Fibroblast of skin of scalp (primary cell): ENCODE data around the gene KCNAB1.
"Not testable (repeated sequence)": the region's sequence is repeated elsewhere in the genome, so short reads cannot be mapped to it uniquely, and the experiment has no call there.

Source experiments
- DNase-seq: peaks from one replicate; pipeline ENCODE4 v3.0.0-alpha.2; 2013

KCNAB1 gene

DNA sequence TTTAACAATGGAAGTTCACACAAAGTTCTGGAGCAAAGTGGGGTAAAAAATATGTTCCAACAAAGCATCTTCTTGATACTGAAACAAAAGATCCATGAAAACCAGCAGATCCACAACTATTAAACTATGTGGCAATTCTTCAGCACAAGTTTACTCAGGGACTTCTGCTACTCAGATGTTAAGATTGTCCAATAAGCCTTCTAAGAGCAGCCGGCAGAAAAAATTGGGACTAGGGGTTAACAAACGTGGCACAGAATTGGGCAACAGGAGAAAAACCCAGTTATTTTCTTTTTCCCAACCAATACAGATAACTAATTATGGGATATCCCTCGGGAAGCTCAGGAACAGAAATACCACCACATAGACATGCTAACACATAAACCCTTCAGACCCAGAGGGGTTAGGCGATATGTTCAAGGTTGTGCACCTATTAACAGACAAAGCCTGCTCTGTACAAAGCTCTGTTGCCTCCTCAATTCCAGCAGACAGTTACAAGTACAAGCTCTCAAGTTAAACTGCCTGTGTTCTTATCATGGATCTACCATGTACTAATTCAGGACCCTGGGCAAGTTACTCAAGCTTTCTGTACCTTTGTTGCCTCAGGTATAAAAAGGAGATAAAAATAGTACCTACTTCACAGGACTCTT lies 427.8 kb downstream of the KCNAB1 start:
- no peak for DNase-seq

DNA sequence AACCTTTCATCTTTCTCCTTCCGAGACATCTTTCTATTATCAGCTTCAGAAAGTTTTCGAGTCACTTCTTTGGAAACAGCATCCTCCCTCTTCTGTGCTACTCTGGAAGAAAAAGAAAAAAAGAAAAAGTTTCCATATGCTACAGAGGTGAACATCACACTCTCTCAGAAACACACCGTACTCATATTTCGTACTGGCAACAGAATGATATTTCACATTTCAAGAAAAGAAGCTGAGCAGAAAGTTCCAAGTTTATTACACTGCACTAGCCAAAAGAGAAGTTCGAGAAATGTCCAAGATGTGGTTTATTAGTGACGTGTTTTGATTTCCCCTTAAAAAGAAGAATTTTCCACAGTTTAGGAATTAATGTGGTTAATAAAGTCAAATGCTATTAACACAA lies 428.5 kb downstream of the KCNAB1 start:
- DNase-seq, result no peak

DNA sequence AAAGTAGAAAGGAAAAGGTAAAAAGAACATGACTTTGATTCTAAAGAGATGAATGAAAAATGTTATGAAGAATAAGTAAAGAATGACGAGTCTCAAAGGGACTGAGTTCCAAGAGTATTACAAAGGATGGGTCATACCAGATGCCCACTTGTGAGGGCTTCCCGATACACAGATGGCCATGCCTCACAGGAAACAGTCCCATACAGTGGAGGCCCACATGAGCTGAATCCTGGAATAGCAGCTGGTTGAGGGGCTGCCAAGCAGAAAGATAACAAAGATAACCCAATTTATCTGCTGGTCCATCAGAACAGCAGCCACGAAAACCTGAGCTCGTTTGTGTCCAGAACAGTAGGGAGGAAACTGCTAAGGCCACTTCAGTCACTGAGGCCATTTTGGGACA lies 430.9 kb downstream of the KCNAB1 start:
- DNase-seq, result peak; percentile 45

DNA sequence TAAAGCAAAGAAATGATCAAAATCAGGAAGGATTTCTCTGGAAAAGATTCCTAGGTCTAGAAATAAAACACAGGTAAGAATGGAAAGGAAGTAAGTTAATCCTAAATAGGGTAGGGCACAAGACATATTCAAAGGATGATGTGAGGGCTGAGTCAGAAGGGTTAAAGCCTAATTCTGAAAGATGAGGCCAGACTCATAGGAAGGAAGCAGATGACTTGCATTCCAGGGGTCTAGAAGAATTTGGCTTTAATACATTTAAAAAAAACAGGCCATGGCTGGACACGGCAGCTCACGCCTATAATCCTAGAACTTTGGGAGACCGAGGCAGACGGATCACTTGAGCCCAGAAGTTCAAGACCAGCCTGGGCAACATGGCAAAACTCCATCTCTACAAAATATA lies 431.4 kb downstream of the KCNAB1 start:
- DNase-seq, result peak; percentile 88

DNA sequence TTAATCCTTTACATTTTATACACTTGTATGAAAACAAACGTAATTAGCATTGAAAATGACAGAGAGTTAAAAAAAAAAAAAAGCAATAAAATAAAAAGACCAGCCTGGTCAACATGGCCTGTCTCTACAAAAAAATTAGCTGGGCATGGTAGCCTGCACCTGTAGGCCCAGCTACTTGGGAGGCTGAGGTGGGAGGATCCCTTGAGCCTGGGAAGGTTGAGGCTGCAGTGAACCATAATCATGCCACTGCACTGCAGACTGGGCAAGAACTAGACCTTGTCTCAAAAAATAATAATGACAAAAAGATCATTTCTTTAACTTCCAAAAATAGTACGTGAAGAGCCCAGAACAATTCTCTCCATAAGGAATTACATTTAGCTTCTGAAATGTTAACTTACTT lies 432.6 kb downstream of the KCNAB1 start:
- DNase-seq, result no peak

DNA sequence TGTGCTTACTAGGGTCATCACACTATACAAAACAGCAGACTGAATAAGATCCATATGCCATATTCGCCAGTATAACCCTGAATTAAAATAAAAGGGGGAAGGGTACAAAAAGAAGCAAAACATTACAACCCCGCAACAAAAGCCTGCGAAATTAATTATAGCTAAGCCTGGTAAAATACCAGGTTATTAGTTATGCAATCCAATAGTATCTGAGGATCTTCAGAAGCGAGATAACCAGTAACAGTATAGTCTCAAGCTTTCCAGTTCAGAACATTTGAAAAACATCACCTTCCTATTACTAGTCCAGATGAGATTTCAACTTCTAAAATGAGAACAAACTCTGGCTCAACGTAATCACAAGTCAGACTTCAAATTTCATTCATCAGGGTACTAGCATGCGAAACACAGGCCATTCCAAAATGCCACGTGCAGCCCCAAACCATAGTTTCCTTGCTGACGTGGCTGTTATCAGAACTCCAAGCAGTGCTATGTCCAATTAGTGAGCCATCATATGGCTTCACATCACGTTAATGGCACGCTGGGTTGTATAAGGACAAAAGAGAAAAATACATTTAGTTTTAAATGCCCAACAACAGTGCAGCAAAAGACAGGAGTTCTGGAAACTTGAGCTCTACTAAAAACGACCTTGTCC lies 433.5 kb downstream of the KCNAB1 start:
- peak; percentile 81 for DNase-seq

DNA sequence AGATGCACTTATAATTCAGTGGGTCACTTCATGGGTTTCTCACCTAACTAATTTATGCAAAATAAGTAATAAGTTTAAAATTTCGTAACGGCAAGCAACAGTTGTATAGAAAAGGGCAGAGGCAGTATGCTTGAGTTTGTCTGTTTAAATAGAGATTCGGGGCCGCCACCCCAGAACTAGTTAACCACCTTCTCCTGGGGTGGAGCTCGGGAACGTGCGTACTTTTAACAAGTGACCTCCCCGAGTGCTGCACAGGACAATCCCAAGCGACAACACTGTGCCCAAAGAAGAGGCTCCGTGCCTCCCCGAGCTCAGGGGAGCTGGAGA lies 434.1 kb downstream of the KCNAB1 start:
- no peak for DNase-seq

DNA sequence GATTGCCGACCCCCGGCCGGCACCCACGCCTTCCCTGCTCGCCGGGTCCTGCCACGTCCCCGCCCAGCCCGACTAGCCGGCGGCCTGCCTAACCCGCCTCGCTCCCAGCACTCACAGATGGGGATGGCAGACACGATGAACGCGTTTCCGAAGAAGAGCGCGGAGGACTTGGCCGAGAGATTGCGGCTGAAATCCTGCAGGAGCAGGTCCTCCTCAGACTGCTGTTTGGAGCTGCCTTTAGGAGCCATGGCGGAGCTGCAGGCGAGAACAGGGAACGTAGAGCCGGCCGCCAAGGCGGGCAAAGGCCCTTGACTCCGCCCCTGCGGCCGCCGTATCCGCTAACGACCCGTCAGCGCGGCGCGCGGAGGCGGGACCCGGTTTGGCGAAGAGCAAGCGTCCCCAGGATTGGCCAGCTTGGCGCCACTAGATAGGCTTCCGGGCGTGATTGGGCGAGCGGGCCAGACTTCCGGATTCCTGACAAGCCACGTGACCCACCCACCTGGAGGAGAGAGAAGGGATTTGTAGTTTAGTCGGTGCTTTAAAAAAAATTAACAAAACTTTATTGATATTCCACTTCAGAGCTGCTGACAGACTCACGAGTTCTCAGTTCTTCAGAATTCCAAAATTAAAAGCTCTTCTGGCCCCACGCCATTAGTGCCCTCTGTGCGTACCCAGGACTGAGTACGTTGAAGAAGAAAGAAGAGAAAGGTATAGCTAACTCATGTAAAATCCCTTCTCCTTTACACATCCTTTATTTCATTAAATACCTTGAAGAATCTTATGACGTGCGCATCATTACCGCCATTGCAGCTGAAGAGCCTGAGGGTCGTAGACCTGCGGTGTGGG lies 434.7 kb downstream of the KCNAB1 start, which contains the start of gene SSR3:
Gene SSR3 (minus strand): TSS at position 276 of the 846 bp plus-strand sequence. CDS start 28 bp downstream, at position 248.
- peak; percentile 100 for DNase-seq

DNA sequence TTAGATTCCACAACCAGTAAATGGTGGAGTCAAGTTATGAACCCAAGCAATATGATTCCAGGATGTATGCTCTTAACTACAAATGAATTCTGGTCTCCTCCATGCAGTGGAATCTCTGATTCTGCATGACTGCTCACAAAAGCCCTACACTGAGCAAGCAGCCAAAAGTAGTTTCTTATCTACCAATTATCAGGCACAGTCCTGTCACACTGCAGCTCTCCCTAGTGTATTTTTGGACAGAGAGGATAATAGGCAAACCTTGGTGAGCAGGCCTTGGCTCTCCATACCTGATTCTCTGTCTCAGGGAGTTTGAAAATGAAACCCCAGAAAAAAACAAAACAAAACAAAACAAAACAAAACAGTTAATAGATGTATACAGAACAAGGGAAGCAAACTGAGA lies 438.0 kb downstream of the KCNAB1 start:
- no peak for DNase-seq

DNA sequence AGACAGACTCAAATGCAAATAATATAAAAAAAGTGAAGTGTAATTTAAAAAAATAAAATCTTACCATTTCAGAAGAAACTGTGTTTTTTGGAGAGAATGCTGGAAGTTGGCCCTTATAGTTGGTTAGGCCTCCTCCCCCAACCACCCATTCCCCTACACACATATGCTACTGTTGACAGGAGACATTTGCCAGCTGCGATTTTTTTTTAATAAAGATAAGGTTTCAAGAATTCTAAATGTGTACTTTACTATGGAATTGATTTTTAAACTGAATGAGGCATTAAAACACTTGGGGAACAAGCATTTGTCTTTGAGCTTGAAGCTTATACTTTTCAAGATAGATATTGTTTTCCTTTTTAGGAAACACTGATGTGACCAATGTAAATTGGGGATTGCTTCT lies 438.9 kb downstream of the KCNAB1 start:
- DNase-seq, result no peak

DNA sequence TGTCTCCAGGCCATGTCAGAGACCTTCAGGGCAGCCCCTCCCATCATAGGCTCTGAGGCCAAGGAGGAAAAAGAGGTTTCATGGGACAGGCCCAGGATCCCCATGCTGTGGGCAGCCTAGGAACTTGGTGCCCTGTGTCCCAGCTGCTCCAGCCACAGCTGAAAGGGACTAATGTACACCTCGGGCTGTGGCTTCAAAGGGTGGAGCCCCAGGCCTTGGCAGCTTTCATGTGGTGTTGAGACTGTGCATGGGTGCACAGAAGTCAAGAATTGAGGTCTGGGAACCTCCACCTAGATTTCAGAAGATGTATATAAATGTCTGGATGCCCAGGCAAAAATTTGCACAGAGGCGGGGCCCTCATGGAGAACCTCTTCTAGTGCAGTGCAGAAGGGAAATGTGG lies 441.2 kb downstream of the KCNAB1 start:
- DNase-seq, result no peak

DNA sequence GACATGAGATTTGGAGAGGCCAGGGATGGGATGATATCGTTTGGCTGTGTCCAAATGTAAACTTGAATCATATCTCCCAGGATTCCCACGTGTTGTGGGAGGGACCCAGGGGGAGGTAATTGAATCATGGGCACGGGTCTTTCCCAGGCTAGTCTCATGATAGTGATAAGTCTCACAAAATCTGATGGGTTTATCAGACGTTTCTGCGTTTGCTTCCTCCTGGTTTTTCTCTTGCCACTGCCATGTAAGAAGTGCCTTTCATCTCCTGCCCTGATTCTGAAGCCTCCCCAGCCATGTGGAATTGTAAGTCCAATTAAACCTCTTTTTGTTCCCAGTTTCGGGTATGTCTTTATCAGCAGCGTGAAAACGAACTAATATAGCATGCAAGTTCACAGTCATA lies 442.1 kb downstream of the KCNAB1 start:
- not testable (repeated sequence) for DNase-seq

DNA sequence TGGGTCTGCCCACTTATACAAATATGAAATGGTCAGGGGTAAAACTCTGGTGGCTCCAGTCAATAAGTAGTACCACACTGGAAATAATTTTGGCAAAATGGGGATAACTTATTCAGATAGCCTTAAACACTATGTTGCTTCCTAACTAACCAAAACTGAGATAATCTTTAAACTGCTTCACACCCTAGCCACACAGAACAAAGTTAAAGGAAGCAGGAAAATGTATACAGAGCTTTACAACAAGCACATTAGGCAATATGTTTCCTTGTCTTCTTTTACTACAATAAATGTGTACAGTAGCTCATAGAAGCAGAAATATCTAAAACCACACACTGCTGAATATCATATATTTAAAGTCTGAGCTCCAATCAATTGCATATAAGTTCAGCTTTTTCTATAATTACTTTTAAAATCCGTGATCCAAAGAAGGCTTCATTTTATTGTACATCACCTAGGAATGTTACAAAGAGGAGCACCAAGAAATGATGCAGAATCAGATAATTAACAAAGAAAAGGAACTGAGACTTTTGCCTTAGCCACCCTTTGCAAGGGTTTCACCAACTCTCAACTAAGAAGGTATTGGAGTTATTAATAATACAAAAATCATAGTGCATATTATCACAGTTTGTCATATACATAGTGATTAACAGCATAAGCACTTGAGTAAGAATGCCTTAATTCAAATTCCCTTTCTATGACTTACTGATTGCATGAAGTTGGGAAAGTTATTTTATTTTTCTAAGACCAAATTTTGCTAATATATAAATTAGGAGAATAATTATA lies 443.7 kb downstream of the KCNAB1 start:
- peak; percentile 36 for DNase-seq

DNA sequence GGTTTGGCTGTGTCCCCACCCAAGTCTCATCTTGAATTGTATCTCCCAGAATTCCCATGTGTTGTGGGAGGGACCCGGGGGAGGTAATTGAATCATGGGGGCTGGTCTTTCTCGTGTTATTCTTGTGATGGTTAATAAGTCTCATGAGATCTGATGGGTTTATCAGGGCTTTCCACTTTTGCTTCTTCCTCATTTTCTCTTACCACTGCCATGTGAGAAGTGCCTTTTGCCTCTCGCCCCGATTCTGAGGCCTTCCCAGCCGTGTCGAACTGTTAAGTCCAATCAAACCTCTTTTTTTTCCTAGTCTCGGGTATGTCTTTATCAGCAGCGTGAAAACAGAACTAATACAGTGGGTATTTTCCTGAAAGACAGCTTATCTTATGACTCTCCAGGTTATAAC lies 448.6 kb downstream of the KCNAB1 start:
- not testable (repeated sequence) for DNase-seq

DNA sequence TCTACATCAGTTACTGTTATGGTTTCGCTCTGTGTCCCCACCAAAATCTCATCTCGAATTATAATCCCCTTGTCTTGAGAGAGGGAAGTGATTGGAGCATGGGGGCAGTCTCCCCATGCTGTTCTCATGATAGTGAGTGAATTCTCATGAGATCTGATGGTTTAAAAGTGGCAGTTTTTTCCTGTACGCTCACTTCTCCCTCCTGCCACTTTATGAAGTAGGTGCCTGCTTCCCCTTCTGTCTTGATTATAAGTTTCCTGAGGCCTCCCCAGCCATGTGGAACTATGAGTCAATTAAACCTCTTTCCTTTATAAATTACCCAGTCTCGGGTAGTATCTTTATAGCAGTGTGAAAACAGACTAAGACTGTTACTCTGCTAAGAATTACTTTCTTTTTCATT lies 449.5 kb downstream of the KCNAB1 start:
- not testable (repeated sequence) for DNase-seq

DNA sequence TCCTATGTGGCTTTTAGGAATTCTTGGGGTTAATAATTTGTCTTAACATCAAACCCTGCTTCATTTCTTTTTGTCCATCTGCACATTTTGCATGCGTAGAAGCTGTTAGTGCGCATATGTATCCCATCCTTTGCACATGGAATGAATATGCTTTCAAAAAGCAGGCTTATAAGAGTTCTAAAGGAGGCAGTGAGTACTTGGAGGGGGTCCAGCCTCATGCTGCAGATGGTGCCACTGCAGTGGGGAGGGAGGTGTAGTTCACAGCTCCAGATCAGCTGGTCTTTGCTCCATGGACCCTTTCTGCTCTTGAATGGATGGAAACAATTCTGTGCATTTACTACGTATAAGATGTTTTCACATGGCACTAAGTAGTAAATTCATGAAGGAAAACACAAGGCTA lies 455.3 kb downstream of the KCNAB1 start:
- no peak for DNase-seq

DNA sequence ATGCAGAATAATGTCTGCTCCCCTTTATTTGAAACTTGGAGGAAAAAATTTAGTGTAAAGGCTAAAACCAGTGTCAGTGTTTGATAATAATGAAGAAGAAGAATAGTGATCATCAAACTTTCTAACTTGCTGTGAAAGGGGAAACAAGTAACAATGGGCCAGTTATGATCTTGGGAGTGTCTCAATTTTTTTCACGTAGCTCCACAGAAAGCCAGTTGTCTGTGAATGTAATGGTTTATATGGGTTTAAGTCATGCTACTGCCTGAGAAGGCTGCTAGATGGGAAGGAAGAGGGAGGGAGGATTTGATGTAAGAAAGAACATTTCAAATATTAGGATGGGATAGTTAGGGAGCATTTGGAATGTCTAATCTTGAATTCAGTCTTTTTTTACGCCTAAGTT lies 455.7 kb downstream of the KCNAB1 start:
- DNase-seq, result no peak

DNA sequence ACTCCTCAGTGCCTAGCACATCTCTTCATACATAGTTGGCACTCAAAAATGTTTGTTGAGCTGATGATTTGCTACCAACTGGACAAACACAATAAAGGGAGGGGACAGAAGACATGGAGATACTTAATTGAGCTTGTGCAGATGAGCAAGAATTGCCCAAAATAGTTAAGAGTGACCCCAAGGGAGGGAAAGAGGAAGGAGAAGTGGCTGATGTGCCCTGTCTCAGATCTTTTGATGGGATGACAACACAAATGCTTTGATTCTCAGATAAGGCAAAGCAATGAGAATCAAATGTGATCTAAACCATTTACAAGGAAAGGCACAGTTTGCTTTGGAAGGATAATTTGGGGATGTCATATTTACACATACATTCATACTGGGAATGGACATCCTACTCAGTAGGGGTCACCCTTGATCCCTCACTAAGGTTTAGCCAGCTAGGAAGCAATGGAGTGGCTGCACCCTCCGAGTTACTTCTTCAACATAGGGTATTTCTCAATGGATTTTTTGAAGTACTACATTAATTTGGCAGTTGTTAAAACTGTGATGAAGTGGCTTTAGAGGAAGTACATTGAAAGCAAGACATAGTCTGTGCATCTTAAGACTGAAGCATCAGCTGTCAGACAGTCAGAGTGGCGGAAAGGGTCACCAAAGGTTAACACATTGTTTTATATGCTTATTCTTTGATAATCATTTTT lies 456.4 kb downstream of the KCNAB1 start:
- DNase-seq, result no peak

DNA sequence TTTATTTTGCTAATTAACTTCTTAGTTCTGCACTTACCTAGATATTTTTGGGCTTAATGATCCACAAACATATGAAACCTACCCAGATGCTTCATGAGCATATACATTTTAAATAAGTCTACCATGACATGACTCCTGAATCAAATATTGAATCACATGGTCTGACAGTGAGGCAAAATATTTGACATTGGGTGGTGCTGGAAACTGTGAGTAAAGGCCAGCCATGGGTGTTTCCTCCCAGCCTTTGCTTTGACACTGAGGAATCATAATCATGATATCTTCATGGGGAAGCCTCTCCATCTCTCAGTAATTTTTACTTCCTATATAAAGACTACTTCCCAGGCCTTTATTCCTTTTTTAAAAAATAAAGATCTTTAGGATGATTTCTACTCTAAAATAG lies 457.4 kb downstream of the KCNAB1 start:
- DNase-seq, result peak; percentile 52

DNA sequence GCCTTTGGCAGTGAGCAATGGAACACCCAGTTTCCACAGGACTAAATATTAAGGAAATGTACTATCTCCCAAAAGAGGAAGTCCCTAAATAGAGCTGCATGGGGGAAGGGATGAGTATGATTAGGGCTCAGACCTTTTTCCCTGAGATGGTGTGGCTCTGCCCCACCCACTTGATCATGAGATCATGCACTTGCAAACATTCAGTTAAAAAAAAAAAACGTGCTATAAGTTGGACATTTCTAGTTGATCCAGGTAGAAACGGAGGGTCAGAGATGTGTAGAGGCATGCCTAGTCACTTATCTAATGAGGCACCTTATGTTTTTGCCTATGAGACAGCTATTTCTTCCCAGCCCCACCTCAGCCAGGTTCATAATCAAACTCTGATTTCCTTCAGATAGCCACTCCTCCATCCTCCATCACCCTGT lies 459.1 kb downstream of the KCNAB1 start:
- DNase-seq, result no peak

DNA sequence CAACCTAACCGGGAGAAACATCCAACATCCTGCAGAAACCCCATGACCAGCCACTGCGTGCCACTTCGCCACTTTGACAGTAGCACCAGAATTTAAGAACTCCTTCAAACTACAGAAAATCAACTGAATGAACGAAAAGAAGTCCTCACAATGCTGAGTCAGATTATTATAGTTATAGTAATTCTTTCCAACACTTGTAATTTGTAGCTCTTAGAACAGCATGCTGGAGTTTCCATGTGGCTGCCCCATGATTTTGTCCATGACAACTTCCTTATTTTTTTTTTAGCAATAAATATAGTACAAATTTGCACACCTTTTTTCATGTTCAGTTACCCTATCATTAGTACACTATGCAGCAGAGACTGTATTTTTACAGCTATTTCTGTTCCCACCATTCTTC lies 460.7 kb downstream of the KCNAB1 start:
- no peak for DNase-seq

DNA sequence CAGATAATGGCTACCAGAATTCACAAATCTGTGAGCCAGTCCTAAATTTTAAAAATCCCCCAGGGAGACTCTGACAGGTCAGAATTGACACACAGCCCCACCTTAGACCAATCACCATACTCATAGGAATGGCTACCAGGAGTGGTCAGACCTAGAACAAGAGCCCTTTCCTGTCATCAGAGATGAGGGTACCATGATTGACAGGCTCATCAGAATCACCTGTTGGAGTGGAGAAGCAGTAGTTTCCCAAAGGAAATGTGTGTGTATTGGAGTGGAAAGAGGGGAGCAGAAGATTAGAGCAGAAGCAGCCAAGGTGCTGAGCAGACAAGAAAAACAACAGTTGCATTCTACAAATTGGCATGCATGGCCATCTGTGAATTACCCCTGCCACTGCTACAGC lies 461.6 kb downstream of the KCNAB1 start:
- DNase-seq, result no peak
